Epithelial cell of proximal tubule (primary cell): ENCODE results near the gene TGFB2. TPM values are rescaled to one million over a fixed set of nuclear protein-coding genes. Genes with fewer than 3 reads are reported as not detected.

Experiments used
- DNase-seq: peaks from one replicate; pipeline ENCODE4 v3.0.0-alpha.2; 2011; ENCODE audit warnings: low read depth
- H3K4me3 ChIP-seq: 2 replicates; pipeline ENCODE4 v1.5.1; 2011; ENCODE audit warnings: low read depth, mild to moderate bottlenecking, low read length
- CTCF ChIP-seq: conservative IDR thresholded peaks from 2 replicates; pipeline ENCODE4 v1.5.1; 2012; ENCODE audit warnings: low read depth, mild to moderate bottlenecking, low read length
- total RNA-seq: library from RNA; depleted of rRNA; stranded (reverse); fragments of >200 nt; gene quantifications from 2 replicates; pipeline ENCODE4 v1.2.3, GENCODE V29; 2015

Gene TGFB2
- total RNA-seq, 1 donor from 2014 or later, result 33.7 TPM

GRCh38 chr1:218415726-218416125, 70.6 kb downstream of the TGFB2 start:
- no peak for DNase-seq
- no peak for TF ChIP-seq CTCF
- no peak overlapping the region for H3K4me3 ChIP-seq

- no peak overlapping the region for H3K4me3 ChIP-seq
- TF ChIP-seq CTCF, result no peak
- no peak for DNase-seq
These were observed 76.4 kb downstream of the TGFB2 start for GRCh38 chr1:218421531-218421930.

- TF ChIP-seq CTCF, result no peak
- H3K4me3 ChIP-seq, result no peak overlapping the region
- no peak for DNase-seq
These were observed 79.4 kb downstream of the TGFB2 start for GRCh38 chr1:218424502-218424901.

- DNase-seq, result peak; percentile 59
- no peak for TF ChIP-seq CTCF
- no peak overlapping the region for H3K4me3 ChIP-seq
These were observed 80.7 kb downstream of the TGFB2 start for GRCh38 chr1:218425647-218426342.

GRCh38 chr1:218426343-218426657, 81.2 kb downstream of the TGFB2 start:
- H3K4me3 ChIP-seq, result no peak overlapping the region
- DNase-seq, result peak; percentile 67
- no peak for TF ChIP-seq CTCF

- no peak overlapping the region for H3K4me3 ChIP-seq
- DNase-seq, result no peak
- no peak for TF ChIP-seq CTCF
These were observed 84.2 kb downstream of the TGFB2 start for GRCh38 chr1:218429301-218429700.

GRCh38 chr1:218430346-218430745, 85.2 kb downstream of the TGFB2 start:
- TF ChIP-seq CTCF, result no peak
- H3K4me3 ChIP-seq, result no peak overlapping the region
- no peak for DNase-seq
